ENCODE data around the gene TMPRSS11F.
"Not testable (repeated sequence)": the region's sequence is repeated elsewhere in the genome, so short reads cannot be mapped to it uniquely, and the experiment has no call there.

Gene TMPRSS11F

GRCh38 chr4:68174389-68174788, 44.7 kb upstream of the TMPRSS11F start:
- H3K4me3 ChIP-seq (ENCODE audit: low read depth, low read length); H3K36me3 ChIP-seq (ENCODE audit: control insufficient read depth in 2 of 2, insufficient read depth in 1 of 2, low read length in 2 of 2); H3K27ac ChIP-seq (ENCODE audit: extremely low read depth, low read depth, low read length); H3K4me1 ChIP-seq (ENCODE audit: control insufficient read depth, insufficient read depth, low read length); POLR2A ChIA-PET; H3K9me3 ChIP-seq (ENCODE audit: control insufficient read depth, insufficient read depth, low read depth, low read length): not testable (repeated sequence)
- TF ChIP-seq SETDB1 (IDR thresholded peaks at IDR 0.05; ENCODE audit: insufficient read length, low read length), result peak; percentile 53
- CTCF ChIA-PET, result interaction anchor here (0.7 to 2.1 kb wide), 3 partner anchors 186 to 256 kb away, joined by 3 to 19 read pairs (median 3); no protein-coding TSS in a partner anchor

DNA sequence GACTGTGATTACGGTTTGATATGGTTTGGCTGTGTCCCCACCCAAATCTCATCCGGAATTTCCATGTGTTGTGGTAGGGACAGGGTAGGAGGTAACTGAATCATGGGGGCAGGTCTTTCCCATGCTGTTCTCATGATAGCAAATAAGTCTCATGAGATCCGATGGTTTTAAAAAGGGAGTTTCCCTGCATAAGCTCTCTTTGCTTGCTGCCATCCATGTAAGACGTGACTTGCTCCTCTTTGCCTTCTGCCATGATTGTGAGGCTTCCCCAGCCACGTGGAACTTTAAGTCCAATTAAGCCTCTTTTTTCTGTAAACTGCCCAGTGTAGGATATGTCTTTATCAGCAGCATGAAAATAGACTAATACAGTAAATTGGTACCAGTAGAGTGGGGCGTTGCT, 42.5 kb upstream of the TMPRSS11F start:
- CTCF ChIA-PET; H3K36me3 ChIP-seq (ENCODE audit: control insufficient read depth in 2 of 2, insufficient read depth in 1 of 2, low read length in 2 of 2); H3K9me3 ChIP-seq (ENCODE audit: control insufficient read depth, insufficient read depth, low read depth, low read length); H3K27ac ChIP-seq (ENCODE audit: extremely low read depth, low read depth, low read length); H3K4me1 ChIP-seq (ENCODE audit: control insufficient read depth, insufficient read depth, low read length); H3K4me3 ChIP-seq (ENCODE audit: low read depth, low read length); POLR2A ChIA-PET: not testable (repeated sequence)

GRCh38 chr4:68167706-68168105, 38.0 kb upstream of the TMPRSS11F start:
- CTCF ChIA-PET, result interaction anchor here (0.7 kb wide), 1 partner anchor 32 kb away, joined by 4 read pairs; no protein-coding TSS in a partner anchor
- Histone ChIP-seq H3K4me3 (ENCODE audit: low read depth, low read length) (no peak overlapping the region), H3K4me1 (ENCODE audit: control insufficient read depth, insufficient read depth, low read length) (no peaks in the 10 kb centered on the region), H3K36me3 (ENCODE audit: control insufficient read depth in 2 of 2, insufficient read depth in 1 of 2, low read length in 2 of 2) (no peaks in the 10 kb centered on the region), H3K9me3 (ENCODE audit: control insufficient read depth, insufficient read depth, low read depth, low read length) (no peaks in the 10 kb centered on the region), H3K27ac (ENCODE audit: extremely low read depth, low read depth, low read length) (no peak overlapping the region)
- POLR2A ChIA-PET, result no interaction called here
- TF ChIP-seq ZSCAN23 (tag by site-specific recombination; IDR thresholded peaks at IDR 0.05) (no peak), ZNF398 (tag by site-specific recombination; IDR thresholded peaks at IDR 0.05) (no peak), WT1 (tag by site-specific recombination; IDR thresholded peaks at IDR 0.05) (no peak), ZNF155 (tag by site-specific recombination; IDR thresholded peaks at IDR 0.05) (no peak), ZNF423 (tag by site-specific recombination; IDR thresholded peaks at IDR 0.05) (no peak), KLF17 (tag by site-specific recombination; IDR thresholded peaks at IDR 0.05) (no peak), ZNF2 (tag by site-specific recombination; IDR thresholded peaks at IDR 0.05) (no peak), ZBTB8A (tag by site-specific recombination; IDR thresholded peaks at IDR 0.05) (no peak), ZNF394 (tag by site-specific recombination; IDR thresholded peaks at IDR 0.05; ENCODE audit: borderline replicate concordance) (no peak)
- TF ChIP-seq, protein P1, sequence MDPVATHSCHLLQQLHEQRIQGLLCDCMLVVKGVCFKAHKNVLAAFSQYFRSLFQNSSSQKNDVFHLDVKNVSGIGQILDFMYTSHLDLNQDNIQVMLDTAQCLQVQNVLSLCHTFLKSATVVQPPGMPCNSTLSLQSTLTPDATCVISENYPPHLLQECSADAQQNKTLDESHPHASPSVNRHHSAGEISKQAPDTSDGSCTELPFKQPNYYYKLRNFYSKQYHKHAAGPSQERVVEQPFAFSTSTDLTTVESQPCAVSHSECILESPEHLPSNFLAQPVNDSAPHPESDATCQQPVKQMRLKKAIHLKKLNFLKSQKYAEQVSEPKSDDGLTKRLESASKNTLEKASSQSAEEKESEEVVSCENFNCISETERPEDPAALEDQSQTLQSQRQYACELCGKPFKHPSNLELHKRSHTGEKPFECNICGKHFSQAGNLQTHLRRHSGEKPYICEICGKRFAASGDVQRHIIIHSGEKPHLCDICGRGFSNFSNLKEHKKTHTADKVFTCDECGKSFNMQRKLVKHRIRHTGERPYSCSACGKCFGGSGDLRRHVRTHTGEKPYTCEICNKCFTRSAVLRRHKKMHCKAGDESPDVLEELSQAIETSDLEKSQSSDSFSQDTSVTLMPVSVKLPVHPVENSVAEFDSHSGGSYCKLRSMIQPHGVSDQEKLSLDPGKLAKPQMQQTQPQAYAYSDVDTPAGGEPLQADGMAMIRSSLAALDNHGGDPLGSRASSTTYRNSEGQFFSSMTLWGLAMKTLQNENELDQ (tag by site-specific recombination; IDR thresholded peaks at IDR 0.05; ENCODE audit: low read depth), result no peak

GRCh38 chr4:68167166-68167565, 37.5 kb upstream of the TMPRSS11F start:
- Histone ChIP-seq H3K36me3 (ENCODE audit: control insufficient read depth in 2 of 2, insufficient read depth in 1 of 2, low read length in 2 of 2) (no peaks in the 10 kb centered on the region), H3K4me1 (ENCODE audit: control insufficient read depth, insufficient read depth, low read length) (no peaks in the 10 kb centered on the region), H3K4me3 (ENCODE audit: low read depth, low read length) (no peak overlapping the region), H3K9me3 (ENCODE audit: control insufficient read depth, insufficient read depth, low read depth, low read length) (no peaks in the 10 kb centered on the region), H3K27ac (ENCODE audit: extremely low read depth, low read depth, low read length) (no peak overlapping the region)
- TF ChIP-seq HOXC10 (CRISPR knock-in tag; IDR thresholded peaks at IDR 0.05) (no peak), ZNF37A (tag by site-specific recombination; IDR thresholded peaks at IDR 0.05) (no peak), ZNF391 (tag by site-specific recombination; IDR thresholded peaks at IDR 0.05; ENCODE audit: borderline replicate concordance, low read depth) (no peak), ZNF140 (tag by site-specific recombination; IDR thresholded peaks at IDR 0.05) (no peak), KLF1 (tag by site-specific recombination; IDR thresholded peaks at IDR 0.05) (no peak)
- ChIA-PET CTCF (interaction anchor here (0.7 kb wide), 1 partner anchor 31 kb away, joined by 4 read pairs; no protein-coding TSS in a partner anchor), POLR2A (no interaction called here)

Measured in HEK293 (cell line).